22Rv1 (cell line): ENCODE measurements around the gene SLC26A1.
"Not testable (repeated sequence)": the region's sequence is repeated elsewhere in the genome, so short reads cannot be mapped to it uniquely, and the experiment has no call there.

ENCODE experiments used
- H3K27ac ChIP-seq: fragments of 450-650 bp; 2 replicates; pipeline ENCODE4 v1.5.1; 2017
- ZFX ChIP-seq: fragments of 450-650 bp; IDR thresholded peaks from 2 replicates; pipeline ENCODE4 v1.6.1; 2017; ENCODE audit warnings: antibody characterized with exemption, borderline replicate concordance
- TF ChIP-seq, protein P1 (sequence below): fragments of 450-650 bp; IDR thresholded peaks from 2 replicates; pipeline ENCODE4 v1.5.1; 2017; ENCODE audit warnings: mild to moderate bottlenecking

The SLC26A1 gene

DNA sequence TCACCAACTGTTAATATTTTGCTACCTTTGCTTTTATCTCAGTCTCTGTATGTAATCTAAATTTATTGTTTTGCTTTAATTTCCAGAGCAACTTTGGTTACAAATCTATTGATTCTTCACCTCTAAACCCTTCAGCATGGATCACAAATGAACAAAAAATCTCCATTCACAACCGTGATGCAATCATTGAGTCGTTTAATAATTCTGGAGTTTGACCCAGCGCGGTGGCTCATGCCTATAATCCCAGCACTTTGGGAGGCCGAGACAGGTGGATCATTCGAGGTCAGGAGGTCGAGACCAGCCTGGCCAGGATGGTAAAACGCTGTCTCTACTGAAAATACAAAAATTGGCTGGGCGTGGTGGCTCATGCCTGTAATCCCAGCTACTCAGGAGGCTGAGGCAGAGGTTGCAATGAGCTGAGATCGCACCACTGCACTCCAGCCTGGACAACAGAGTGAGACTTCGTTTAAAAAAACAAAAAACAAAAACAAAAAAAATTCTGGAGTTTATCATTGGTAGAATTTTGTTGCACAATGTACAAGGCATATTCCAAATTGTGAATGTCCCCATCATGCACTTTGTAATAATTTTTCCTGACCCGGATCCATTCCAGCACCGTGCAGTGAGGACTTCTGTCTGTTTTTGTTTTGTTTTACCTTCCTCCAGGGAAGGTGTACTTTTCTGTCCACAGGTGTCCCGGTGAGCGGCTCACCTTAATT, 8.7 kb downstream of the SLC26A1 start:
- no peak overlapping the region for H3K27ac ChIP-seq
- TF ChIP-seq, protein P1, sequence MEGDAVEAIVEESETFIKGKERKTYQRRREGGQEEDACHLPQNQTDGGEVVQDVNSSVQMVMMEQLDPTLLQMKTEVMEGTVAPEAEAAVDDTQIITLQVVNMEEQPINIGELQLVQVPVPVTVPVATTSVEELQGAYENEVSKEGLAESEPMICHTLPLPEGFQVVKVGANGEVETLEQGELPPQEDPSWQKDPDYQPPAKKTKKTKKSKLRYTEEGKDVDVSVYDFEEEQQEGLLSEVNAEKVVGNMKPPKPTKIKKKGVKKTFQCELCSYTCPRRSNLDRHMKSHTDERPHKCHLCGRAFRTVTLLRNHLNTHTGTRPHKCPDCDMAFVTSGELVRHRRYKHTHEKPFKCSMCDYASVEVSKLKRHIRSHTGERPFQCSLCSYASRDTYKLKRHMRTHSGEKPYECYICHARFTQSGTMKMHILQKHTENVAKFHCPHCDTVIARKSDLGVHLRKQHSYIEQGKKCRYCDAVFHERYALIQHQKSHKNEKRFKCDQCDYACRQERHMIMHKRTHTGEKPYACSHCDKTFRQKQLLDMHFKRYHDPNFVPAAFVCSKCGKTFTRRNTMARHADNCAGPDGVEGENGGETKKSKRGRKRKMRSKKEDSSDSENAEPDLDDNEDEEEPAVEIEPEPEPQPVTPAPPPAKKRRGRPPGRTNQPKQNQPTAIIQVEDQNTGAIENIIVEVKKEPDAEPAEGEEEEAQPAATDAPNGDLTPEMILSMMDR: no peak
- no peak for TF ChIP-seq ZFX

DNA sequence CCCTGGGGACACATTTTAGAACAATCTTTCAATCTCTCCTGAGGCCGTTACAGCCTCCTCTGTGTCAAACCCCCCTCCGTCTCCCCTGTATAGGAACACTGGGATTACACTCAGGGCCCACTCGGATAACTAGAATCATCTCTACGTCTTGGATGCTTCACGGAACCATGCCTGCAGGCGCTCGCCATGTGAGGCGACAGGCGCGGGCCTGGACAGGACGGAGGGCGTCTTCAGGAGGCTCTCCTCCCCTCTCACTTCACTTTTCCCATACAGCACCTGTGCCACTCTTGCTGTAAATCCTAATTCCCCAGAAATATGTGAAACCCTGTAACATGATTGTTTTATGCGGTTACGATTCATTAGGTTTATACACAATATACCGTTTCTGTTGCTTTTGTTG, 10.4 kb downstream of the SLC26A1 start:
- no peak overlapping the region for H3K27ac ChIP-seq
- TF ChIP-seq ZFX: no peak
- TF ChIP-seq, protein P1: no peak

DNA sequence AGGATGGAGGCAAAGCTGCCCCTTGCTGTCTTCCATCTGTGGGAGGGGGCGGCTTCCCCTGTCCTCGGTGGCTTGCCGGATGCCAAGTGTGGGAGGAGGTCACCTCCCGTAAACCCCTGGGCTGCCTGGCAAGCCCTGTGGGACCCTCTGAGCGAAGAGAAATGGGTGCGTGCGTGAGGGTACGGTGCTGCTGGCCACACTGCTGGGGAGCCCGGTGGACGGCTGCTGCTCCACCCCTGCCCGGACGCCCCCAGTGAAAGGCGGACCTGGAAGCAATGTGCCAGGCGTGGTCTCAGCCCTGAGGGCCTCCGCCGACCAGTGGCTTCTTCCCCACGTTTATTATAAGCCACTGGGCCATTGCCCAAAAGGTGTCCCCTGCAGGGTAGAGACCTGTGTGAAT, 10.9 kb downstream of the SLC26A1 start:
- no peak for TF ChIP-seq ZFX
- TF ChIP-seq, protein P1: no peak

DNA sequence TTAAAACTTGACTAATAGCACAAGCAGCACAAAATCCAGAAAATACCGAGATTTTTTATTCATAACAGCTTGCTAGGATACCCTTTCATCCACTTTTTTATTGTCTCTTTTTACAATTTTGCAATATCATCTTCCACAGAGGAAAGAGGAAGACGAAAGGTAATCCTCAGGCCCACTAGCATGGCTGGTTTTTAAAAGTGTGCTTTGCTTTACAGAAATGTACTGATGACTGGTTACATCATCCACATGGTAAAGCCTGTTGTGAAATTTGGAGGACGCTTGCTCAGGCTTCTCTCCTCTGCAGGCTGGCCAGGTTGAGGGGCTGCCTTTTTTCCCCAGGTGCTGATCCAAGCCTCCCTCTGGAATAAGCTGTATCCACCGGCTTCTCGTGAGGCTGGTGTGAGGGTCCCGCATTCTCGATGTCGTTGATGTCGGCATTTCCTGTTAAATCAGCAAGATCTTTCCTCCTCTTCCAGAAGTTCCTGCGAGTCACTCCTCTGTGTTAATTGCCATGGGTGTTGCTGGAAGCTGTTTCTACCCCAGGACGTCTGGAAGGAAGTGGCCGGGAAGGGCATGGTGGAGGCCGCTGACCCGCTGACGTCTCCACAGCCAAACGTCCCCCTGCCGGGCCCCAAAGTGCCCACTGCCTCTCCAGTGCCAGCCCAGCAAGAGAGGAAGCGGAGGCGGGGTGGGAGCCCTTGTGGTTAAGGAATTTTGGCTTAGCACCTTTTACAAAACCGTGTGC, 14.1 kb downstream of the SLC26A1 start:
- TF ChIP-seq, protein P1: no peak
- no peak for TF ChIP-seq ZFX
- H3K27ac ChIP-seq: no peak overlapping the region

More for the DNA sequence above, 10.9 kb downstream of the SLC26A1 start:
- H3K27ac ChIP-seq: no peak overlapping the region

DNA sequence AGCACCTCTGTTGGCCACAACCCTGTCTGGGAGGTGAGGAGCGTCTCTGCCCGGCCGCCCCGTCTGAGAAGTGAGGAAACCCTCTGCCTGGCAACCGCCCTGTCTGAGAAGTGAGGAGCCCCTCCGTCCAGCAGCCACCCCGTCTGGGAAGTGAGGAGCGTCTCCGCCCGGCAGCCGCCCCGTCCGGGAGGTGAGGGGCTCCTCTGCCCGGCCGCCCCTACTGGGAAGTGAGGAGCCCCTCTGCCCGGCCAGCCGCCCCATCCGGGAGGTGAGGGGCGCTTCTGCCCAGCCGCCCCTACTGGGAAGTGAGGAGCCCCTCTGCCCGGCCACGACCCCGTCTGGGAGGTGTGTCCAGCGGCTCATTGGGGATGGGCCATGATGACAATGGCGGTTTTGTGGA, 17.2 kb downstream of the SLC26A1 start:
- H3K27ac ChIP-seq: not testable (repeated sequence)

DNA sequence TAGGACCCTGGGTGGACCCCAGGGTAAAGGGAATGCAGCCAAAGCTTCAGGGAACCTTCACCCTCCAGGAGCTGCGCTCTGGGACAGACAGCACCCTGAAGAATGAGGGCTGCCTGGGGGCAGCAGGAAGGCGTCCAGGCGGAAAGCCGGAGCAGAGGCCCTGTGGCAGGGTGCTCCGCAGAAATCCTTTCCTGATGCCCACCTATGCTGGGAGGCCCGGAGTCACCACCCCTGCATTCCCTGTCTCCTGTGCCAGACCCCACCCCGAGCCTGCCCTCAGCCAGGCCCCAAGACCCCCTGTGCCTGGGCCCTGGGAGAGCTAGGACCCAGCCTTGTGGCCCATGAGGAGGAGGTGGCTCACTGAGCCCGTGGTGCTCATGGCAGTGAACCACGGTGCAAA, 18.5 kb downstream of the SLC26A1 start:
- TF ChIP-seq, protein P1: no peak
- no peak for TF ChIP-seq ZFX

DNA sequence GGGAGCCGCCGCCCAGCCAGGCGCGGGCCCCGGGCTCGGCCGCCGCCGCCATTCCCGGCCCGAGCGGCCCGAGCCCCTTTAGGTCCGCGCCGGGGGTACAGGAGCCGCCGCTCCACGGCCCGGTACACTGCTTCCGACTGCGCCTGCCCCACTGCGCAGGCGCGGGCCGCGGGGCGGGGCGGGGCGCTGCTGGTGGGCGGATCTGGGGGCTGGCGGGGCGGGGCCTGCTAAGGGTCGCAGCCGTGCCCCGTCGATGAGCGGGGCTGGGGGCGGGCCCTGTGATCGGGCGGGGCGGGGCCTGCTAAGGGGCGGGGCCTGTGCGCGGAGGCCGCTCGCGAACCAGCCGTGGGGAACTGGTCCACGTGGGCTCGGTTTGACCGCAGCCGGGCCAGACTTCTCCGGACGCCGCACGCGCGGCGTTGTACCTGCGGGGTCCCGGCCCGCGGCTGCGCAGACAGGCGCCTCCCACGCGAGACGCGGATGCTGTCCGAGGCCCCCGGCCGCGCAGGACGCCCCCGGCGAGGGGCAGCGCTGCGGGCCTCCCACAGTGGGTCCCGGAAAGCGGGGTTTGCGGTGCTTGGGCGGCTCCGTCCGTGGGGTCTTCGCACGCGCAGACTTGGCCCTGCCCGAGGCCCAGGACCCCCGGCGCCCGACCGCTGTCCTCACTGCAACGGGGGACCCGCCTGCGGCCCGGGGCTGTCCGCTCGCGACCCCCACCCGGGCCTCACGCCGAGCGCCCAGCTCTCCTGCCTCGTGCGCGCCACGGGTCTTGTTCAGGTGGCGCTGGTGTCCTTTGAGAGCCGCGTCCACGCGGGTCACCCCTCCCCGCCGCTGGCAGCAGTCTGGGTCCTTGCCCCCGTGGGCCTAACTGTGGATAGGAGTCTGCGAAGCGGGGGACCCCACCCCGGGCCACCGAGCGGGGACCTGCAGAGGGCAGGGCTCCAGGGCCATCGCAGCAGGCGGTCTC, 19.5 kb downstream of the SLC26A1 start, which contains the start of gene DGKQ:
Gene DGKQ (minus strand): TSS at position 139 of the 967 bp plus-strand sequence. CDS start 87 bp downstream, at position 52.
- no peak for TF ChIP-seq ZFX
- TF ChIP-seq, protein P1: no peak
- peak within 1 kb of the TSS; percentile 22 for H3K27ac ChIP-seq

More for the DNA sequence above, 18.5 kb downstream of the SLC26A1 start:
- H3K27ac ChIP-seq: no peak overlapping the region
